Measurements from ENCODE around the gene SS18L1. TPM values are rescaled to one million over a fixed set of nuclear protein-coding genes. Genes with fewer than 3 reads are reported as not detected.
A peak's percentile ranks its signal among the peaks of the same experiment; 100 is the strongest.
"Not testable (repeated sequence)": the region's sequence is repeated elsewhere in the genome, so short reads cannot be mapped to it uniquely, and the experiment has no call there.

The SS18L1 gene, protein sequence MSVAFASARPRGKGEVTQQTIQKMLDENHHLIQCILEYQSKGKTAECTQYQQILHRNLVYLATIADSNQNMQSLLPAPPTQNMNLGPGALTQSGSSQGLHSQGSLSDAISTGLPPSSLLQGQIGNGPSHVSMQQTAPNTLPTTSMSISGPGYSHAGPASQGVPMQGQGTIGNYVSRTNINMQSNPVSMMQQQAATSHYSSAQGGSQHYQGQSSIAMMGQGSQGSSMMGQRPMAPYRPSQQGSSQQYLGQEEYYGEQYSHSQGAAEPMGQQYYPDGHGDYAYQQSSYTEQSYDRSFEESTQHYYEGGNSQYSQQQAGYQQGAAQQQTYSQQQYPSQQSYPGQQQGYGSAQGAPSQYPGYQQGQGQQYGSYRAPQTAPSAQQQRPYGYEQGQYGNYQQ
- 9.1 TPM for polyA plus RNA-seq (2013, experiment 1 of 2; ENCODE audit: insufficient read length)
- polyA plus RNA-seq (2013, experiment 2 of 2; ENCODE audit: insufficient read length) = 9.7 TPM

DNA sequence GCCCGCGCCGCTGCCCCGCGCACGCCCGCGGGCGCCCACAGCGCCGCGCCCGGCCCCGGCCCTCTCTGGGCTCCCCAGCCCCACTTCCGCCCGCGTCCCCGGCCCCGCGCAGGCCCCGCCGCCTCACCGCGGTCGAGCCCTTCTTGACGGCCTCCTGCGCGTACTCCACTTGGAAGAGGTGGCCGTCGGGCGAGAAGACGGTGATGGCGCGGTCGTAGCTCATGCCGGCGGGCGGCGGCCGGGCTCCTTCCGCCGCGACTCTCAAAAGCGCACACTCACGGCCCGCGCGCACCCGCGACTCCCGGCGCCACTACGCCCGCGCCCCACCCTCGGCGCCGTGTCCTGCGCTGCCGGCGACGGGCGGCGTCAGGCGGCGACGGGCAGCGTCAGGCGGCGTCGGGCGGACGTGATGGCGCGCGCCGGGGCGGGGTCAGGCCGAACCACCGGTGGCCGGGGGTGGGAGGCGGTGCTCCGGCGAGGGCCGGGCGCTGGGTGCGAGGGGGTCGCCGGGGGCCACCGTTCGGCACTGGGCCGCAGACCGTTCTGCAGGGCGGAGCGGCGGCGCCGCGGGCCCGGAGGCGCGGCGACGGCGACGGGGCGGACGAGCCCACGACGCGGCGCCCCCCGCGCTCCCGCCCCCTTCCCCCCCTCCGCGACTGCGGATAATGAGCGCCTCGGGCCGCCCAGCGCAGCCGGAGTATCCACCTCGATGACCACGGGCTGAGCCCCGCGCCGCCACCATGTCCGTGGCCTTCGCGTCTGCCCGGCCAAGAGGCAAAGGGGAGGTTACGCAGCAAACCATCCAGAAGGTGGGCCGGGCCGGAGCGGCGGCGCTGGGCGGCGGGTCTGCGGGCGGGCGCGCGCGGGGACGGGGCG lies at the start of gene SS18L1, which contains the start of gene PSMA7:
TSS of gene SS18L1 (plus strand) at position 689 of the 876 bp plus-strand sequence. CDS start at position 741, 52 bp downstream.
TSS of gene PSMA7 (minus strand) at position 314 of the 876 bp plus-strand sequence. CDS start at position 223, 91 bp downstream.
- DNase-seq = peak; percentile 89

- DNase-seq = no peak
Observed at GRCh38 chr20:62096421-62097380, 46.9 kb upstream of the SS18L1 start.

DNA sequence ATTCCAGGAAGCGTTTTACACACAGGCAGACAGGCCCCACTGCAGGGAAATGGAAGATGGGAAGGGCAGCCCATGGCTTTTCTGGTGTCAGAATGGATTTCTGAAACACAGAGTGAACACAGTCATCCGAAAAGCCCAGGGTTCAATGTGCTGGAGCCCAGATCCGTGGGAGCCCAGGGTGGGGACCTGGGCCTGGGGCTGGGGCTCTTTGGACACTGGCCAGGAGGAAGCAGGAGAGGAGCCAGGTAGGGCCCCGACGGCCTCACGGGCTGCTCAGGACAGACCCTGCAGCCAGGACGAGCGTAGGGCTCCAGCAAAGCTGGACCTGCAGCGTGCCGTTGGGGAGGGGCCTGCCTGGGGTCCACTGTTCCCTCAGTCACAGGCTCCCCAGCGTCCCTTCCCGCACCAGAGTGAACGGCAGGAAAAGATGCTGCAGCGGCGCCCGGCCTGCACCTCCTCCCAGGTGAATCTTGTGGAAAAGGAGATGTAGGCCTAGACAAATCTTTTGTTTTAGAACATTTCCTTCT lies 45.6 kb upstream of the SS18L1 start:
- no peak for DNase-seq

GRCh38 chr20:62101078-62101477 lies 42.5 kb upstream of the SS18L1 start:
- no peak for DNase-seq

- no peak for DNase-seq
Observed at GRCh38 chr20:62103508-62104233, 39.9 kb upstream of the SS18L1 start.

DNA sequence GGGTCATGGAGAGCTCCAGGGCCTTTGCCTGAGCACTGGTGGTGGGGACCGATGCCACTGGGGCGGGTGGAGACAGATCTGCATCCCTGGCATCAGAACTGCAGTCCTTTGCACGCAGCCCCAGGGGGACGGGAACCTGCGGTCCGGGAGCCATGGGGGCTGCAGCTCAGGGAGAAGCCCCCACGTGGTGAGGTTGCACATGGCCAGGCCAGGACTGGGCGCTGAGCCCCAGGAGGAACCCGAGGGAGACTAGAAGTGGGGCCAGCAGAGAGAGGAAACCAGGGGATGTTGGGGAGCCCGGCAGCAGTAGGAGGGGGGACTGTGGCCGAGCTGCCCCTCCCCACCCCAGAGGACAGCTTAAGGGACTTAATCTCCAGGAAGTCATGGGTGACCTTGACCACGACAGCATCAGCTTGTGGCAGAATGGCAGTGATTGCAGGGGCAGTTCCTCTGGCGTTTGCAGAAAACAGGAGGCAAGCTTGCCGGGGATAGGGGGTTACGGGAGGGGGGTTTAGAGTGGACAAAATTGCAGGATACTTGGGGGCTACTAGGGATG lies 39.3 kb upstream of the SS18L1 start:
- no peak for DNase-seq

DNA sequence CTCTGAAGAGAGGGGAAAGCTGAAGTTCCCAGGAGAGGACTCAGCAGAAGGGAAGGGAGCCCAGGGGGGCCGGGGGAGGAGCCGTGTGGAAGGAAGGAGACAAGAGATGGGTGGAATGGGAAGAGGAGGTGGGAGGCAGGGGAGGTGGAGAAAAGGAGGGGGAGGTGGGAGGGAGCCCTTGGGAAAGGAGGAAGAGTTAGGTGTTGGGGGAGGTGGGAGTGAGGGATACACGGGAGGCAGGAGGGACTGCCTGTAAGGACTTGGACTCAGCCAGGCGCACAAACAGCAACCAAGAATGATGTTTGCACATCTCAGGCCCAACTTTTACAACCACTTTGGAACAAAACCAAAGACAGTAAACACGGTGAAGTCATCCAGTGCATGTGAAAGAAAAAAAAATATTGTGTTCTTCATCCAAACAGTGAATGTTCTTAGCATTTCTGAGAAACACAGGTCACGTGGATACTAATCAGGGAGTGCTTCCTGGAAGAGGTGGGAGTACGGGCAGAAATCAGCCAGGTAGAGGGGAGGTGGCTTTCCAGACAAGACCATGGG lies 38.7 kb upstream of the SS18L1 start:
- DNase-seq = no peak

DNA sequence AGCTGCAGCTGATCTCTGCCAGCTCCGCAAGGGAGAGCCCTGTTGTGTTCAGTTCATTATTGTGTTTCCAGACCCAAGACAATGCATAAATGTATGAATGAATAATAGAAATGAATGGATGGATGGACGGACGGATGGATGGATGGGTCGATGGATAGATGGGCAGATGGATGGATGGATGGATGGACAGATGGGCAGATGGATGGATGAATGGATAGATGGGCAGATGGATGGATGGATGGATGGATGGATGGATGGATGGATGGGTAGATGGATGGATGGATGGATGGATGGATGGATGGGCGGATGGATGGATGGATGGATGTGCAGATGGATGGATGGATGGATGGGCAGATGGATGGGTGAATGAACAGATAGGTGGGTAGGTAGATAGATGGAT lies 38.0 kb upstream of the SS18L1 start:
- no peak for DNase-seq

- no peak for DNase-seq
Observed at GRCh38 chr20:62111148-62111547, 32.4 kb upstream of the SS18L1 start.

DNA sequence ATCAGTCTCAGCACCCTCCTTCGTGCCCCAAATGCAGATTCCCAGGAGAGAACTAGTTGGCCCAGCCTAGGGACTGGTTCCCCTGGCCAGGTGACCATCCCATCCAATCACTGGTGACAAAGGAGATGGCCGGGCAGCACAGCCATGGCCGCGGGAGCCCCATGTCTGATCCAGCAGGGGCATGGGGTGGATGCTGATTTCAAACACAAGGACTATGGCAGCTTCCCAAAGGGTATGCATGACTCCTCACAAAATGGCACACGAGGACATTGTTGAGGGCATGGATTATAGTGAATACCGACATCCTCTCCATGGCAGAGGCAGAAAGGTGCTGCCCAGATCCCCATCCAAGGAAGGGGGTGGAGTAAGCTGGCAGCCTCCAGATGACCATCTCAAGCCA lies 31.2 kb upstream of the SS18L1 start:
- no peak for DNase-seq

DNA sequence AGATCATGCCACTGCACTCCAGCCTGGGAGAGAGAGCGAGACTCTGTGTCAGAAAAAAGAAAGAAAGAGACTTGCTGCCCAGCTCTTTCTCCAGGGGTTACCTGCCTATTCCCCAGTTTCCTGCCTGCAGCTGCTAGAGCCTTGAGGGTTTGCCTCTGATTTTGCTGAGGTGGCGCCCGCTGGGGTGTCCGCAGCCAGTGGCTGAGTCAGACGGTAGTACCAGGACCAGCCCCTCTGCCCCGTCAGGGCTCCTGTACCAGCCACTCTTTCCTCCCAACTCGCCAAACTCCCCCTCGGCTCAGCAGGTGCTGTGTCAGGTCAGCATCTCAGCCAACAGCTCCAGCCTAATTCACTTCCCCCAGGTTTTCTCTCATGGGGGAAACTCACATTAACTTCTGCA lies 28.7 kb upstream of the SS18L1 start:
- no peak for DNase-seq

DNA sequence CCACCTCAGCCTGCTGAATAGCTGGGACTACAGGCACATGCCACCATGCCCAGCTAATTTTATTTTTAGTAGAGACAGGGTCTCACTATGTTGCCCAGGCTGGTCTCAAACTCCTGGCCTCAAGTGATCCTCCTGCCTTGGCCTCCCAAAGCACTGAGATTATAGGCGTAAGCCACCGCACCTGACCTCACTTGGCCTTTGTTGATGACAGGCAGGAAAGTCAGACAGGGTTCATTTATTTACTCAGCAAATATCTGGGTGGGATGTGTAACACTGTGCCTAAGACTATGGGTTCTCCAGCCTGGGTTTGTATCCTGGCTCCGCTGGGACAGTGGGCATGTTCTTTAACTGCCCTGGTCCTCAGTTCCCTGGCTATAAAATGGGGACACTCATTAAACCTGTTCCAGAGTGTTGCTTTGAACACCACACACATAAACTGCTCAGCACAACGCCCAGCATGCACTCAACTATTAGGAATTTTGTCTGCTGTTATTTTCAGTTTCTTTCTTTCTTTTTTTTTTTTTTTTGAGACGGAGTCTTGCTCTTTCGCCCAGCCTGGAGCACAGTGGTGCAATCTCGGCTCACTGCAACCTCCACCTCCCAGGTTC lies 27.7 kb upstream of the SS18L1 start:
- DNase-seq = not testable (repeated sequence)

DNA sequence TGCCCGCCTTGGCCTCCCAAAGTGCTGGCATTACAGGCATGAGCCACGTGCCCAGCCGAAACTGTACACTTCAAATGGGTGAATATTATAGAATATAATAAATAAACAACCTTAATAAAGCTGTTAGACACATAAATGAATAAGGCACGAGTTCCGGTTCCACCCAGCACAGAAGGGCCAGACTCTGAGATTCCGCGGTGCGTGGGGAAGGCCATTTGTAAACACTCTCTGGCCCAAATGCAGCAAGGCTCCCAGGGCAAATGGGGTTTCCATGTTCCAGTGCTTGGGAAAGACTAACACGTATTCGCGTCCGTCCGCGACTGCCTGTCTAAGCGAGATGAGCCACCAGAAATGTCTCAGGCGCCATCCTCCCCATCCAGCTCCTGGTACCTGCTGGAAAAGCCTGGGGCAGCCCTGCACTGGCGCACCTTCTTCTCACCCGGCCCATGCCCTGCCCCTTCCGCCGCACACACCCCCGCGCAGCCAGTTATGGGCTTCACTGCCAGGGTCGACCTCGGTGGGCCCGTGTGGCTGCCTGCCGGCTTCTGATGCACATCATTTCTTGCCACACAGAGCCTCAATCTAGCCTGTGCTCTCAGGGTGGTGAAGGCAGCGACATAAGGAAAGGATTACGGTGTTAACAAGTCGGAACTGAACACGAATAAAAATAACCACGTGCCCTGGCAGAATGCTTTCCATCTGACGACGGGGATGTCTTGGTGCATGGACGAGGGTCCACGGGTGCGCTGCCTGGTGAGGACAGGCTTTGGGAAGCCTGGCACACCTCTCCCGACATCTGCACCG lies 26.8 kb upstream of the SS18L1 start:
- DNase-seq = no peak

DNA sequence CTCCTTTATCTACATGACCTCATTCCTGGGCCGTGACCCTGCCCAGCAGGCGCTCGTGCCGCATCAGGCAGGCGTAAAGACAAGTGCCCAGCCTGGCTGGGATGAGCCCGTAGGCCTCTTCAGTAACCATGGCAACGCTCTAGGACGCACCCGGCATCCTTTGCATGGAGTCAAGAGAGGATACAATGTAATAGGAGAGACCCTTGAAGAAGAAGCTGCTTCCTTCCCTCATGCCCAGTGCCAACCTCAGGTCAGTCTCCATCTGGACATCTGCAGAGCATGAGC lies 26.3 kb upstream of the SS18L1 start:
- DNase-seq = no peak

DNA sequence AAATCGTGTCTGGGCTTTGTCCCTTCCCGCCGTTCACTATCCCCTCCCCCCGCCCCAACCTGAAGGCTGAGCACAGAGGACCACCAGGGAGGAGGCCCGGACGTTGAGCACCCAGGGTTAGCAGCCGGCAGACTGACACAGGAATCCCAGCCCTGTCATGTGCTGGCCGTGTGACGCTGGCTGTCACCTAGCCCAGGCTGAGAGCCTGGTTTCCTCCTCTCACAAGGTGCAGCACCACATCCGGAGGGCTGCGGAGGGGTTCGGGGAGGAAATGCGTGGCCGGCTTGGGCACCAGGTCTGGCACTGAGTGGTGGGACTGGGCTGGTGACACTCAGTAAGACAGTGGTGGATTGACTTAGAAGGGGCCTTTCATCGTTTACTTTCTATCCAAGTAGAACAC lies 25.9 kb upstream of the SS18L1 start:
- DNase-seq = no peak

- DNase-seq = no peak
Observed at GRCh38 chr20:62118113-62119043, 25.2 kb upstream of the SS18L1 start.

DNA sequence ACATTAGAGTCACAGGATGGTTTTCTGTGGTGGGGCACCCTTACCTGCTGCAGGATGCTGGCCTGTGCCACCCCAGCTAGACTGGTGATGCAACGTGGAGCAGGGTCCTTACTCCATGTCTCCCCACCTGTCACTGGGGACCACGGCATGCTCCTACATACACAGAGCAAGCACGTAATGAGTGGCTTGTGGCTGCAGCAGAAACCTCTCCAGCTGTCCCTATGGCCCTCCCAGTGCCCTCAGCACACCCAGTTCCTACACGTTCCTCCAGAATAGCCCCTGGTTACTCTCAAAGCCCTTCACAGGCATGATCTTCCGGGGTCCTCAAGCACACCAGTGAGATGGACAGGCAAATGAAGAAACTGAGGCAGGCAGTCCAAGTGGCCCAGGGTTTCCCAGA lies 24.5 kb upstream of the SS18L1 start:
- DNase-seq = no peak
